NCI-H146 treated with DMSO at 0.1 percent for 48 hours (cell line): ENCODE data around the gene SERPINB10.

Source experiments
- DNase-seq: peaks from one replicate; lab custom pipeline; 2025; ENCODE audit not compliant: unreplicated experiment; lab: John Stamatoyannopoulos, UW

SERPINB10 gene

GRCh38 chr18:63907664-63908063 lies at the start of gene SERPINB10:
TSS of gene SERPINB10 (plus strand) at chr18:63907958. CDS start at chr18:63915511, 7,553 bp downstream.
- no peak for DNase-seq

DNA sequence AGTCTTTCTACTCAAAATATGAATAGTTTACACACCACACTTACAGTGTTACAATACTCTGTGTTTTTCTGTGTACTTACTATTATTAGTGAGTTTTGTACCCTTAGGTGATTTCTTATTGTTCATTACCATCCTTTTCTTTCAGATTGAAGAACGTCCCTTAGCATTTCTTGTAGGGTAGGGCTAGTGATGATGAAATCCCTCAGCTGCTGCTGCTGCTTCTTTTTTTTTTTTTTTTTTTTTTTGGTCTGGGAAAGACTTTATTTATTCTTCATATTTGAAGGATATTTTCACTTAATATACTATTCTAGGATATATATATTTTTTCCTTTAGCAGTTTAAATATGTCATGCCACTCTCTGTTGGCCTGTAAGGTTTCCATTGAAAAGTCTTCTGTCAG lies 49.3 kb upstream of the SERPINB10 start:
- no peak for DNase-seq

DNA sequence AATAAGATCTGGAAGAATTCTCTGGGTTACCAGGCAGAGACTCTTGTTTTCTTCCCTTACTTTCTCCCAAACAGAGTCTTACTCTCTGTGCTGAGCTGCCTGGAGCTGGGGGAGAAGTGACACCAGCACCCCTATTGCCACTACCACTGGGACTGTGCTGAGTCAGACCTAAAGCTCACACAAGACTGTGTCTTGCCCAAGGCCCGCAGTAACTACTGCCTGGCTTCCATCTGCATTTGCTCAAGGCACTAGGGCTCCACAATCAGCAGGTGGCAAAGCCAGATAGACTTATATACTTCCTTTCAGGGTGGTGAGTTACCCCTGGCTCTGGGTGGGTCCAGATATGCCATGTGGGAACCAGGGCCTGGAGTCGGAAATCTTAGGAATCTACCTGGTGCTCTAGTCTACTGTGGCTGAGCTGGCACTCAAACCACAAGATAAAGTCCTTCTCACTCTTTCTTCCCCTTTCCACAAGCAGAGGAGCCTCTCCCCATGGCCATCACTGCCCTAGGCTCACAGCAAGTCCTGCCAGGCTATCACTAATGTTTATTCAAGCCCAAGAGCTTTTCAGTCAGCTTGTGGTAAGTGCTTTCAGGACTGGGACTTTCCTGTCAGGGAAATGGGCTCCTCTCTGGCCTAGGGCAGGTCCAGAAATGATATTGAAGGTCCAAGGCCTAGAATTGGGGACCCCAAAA lies 47.8 kb upstream of the SERPINB10 start:
- no peak for DNase-seq

DNA sequence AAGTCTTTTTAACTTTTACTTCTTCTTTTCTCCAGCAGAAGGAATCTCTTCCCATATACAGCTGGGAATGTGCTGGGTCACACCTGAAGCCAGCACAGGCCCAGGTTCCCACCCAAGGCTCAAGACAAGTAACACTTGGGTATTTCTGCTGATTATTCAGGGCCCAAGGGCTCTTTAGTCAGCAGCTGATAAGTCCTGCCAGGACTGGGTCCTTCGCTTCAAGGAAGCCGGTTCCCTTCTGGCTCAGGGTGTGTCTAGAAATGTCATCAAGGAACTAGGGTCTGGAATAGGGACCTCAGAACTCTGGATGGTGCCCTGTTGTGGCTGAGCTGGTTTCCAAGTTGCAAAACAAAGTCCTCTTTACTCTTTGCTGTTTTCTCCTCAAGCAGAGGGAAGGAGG lies 47.2 kb upstream of the SERPINB10 start:
- no peak for DNase-seq

DNA sequence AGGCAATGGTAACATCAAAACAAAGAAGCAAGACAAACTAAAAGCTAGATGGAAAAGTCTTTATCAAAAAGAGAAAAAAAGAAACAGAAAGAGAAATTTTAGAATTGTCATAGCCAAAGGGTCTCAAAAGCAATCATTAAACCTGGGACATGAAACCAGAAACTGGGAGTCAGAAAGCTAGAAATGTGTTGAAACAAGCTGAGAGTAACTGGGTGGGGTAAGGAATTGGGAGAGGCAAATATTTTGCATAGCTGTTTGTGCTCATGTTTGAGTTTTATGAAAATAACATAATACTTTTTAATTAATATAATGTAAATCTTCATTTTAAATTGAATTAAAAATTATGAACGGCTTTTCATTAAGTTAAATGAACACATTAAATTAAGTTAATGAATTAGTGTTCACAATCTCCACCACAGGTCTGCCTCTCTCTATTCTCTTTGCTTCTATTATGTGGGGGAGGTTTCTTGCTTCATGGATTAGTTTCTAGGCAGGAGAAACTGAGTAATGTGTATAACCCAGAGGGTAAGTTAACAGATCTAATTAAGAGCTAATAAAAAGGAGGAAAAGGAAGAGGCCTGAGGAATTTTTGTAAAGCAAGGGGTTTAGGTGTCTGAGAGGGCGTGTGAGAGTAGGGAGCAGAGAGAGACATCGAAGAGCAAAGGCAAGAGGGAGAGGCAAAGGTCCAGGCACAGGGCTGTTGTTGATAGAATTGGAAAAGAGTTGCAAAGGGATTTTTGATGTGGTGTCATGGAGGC lies 40.2 kb upstream of the SERPINB10 start:
- no peak for DNase-seq

DNA sequence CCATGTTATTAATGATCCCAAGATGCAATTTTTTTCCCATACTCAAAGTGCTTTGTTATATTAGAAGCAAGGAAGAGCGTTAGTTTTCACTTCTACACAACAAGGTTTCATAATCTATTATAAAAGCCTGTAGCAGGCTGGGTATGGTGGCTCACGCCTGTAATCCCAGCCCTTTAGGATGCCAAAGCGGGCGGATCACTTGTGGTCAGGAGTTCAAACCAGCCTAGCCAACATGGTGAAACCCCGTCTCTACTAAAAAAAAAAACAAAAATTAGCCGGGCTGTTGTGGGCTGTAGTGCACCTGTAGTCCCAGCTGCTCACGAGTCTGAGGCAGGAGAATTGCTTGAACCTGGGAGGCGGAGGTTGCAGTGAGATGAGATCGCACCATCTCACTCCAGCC lies 39.2 kb upstream of the SERPINB10 start:
- DNase-seq = no peak

DNA sequence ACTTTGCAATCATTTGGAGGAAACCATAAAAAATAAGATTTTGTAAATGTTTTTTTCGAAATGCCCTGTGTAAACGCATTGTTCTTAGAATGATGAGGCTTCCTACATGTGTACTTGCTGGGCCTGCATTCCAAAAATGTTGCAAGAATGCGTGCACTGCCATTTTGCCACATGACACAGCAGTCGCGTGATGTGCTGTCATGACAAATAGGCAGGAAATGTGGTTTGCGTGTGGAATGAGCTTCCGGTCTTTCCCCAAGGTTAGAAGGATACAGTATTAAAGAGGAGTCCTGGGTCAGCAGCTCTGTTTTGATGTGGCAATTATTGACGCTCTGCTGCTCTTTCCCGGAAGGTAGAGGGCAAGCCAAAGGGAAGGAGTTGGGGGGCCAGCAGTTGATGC lies 38.4 kb upstream of the SERPINB10 start:
- no peak for DNase-seq

GRCh38 chr18:63869851-63870250 lies 37.9 kb upstream of the SERPINB10 start:
- no peak for DNase-seq

DNA sequence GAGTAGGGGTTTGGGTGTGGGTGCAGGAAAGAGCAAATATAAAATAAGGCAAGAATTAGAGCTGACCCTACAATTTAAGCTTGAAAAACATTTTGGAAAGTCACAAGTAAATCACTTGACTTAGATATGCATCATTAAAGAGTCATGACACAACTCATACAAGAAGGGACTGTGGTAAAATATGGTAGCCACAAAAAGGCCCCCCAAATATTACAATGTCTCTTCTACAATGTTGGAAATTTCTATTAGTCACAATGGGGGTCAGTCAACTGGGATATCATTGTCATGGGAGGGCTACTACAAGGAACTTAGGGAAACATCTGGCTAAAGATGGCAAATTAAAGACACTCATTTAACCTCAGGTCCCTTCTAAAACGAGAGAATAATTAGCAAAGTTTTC lies 35.9 kb upstream of the SERPINB10 start:
- no peak for DNase-seq

DNA sequence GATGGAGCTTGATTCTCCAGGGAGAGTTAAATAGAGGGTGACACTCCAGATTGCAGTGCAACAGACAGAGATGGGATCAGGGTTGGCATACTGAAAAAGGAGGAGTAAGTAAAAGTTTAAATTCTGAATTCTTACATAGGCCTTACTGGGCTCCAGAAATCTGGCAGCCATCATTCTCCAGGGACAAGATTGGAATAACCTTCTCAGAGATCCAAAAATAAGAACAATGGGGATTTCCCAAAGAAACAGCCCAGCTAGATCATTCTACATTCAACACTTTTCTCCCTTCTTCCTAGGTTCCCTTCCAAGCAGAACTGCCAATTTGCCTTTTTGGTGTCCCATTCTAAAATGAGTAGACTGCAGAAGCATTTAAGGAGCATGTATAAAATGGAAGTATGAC lies 35.2 kb upstream of the SERPINB10 start:
- no peak for DNase-seq

DNA sequence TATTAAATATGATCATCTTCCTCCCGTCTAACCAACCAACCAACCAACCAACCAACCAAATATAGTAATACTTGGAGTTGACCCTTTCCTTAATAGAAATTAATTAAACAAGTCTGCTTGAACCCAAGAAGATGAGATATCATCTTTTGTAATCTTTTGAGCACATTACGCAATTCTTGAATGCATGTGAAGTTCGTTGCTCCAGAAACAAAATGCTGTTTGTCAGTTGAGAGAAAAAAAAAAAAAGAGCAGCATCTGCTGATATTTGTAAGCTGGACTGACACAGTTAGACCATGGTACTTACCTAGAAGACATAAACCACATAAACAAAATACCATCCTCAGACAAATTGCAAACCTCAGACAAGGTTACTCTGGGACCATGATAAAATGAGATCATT lies 29.4 kb upstream of the SERPINB10 start:
- DNase-seq = no peak

GRCh38 chr18:63878925-63879324 lies 28.8 kb upstream of the SERPINB10 start:
- DNase-seq = no peak

GRCh38 chr18:63879709-63880108 lies 28.0 kb upstream of the SERPINB10 start:
- DNase-seq = no peak

DNA sequence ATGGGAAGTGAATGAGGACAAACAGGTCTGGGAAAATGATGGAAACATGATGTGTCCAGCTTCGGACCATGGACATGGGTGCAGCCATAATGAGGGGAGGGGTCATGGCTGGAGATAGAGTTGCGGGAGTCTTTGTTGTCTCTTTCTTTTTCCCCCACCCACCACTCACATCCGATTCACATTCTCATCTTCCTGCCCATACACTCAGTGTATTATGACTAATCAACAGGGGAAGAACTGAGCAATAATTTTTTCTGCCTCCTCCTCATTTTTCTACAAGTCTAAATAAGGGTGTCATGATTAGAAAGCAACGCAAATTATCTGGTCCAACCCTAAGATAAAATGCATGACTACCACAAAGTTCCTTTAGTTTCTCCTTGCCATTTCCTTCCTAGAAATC lies 25.9 kb upstream of the SERPINB10 start:
- no peak for DNase-seq

GRCh38 chr18:63882333-63883141 lies 25.2 kb upstream of the SERPINB10 start:
- DNase-seq = no peak

DNA sequence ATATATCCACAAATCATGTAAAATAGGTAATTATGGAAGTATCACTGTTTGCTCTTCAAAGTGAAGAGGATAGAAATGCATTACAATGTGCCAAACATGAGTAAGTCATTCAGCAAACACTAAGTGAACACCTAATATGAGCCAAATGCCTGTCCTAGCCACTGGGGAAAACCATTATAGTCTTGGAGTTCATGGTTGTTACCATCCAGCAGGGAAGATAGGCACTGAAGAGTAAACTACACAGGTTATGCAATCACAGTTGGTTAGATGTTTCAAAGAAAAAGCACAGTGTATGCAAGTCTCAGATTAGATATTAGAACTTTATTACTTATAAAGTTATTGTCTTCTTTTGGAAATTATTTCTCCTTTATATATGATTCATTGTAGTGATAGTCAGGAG lies 24.1 kb upstream of the SERPINB10 start:
- no peak for DNase-seq

DNA sequence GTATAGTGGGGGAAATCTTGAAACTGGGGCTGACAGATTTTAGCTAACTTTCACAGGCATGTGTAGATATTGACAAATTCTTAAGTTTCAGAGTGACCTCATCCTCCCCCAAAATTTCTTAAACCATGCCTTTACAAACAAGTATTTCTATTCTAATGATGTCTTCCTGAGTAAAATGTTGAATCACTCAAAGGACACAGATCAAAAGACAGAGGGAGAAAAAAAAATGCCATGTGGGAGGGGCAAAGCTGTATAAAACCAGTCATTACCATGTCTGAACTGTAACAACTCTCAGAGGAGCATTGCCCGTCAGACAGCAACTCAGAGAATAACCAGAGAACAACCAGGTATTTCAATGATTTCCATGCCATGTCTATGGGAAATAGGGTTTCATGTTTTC lies 20.3 kb upstream of the SERPINB10 start, which contains the start of gene SERPINB2:
TSS of gene SERPINB2 (plus strand) at position 282 of the 400 bp plus-strand sequence. CDS start 3,740 bp downstream, outside the sequence.
- no peak for DNase-seq

- DNase-seq = no peak
Measured at GRCh38 chr18:63888470-63889190, 19.1 kb upstream of the SERPINB10 start.

DNA sequence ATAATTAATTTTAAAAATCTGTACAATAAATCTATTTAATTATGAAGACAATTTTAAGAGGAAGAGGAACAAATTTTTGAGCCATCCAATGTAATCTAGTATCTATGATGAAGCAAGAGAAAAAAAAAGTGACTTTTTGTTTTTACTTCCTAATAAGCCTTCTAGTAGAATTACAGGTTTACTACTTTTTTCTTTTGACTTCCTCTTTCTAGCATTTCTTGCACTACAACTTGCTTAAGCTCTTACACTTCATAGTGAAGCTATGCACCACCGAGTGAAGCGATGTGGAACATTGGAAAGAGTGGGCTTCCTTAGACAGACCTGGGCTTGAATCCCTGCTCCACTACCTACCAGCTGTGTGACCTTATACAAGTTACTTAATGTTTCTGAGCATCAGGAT lies 18.1 kb upstream of the SERPINB10 start:
- no peak for DNase-seq

DNA sequence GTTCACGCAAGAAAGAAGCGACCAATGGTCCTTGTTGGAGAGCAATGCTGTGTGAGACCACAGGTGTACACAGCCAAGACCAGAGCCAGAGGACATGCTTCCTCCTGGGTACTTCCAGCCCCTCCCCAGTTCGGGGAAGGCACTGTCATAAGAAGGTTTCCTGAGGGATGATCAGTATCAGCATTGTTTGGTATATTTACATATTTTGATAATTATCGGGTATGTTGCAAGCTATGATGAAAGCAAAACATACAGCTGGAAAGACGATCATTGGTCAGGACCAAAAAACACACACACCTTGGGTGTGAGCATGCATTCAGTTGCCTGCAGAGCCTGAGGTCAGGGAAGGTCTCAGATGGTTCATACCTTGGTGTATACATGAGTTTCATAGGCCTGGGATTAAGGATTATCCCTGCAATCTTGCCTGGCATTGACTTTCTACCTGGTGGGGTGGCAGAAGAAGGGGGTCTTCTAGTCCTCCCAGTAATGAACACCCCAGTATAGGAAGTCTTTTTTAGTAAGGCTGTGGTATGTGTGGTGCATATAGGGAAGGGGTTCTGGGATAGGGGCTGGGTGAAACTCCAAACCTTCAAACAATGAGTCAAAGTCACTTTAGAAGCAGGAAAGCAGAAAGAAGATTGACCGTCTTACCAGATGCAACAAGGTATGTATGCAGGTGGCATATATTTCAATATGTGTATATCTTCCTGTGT lies 17.4 kb upstream of the SERPINB10 start:
- no peak for DNase-seq
